T-helper 2 cell (primary cell): ENCODE data around the gene KLF9.

ENCODE experiments used
- DNase-seq, 5 experiments: peaks; one replicate each; pipeline versions ENCODE4 v3.0.0 to v3.0.0-alpha.2; 2012 to 2022
- total RNA-seq, 2 donors: gene quantifications; one replicate each; lab custom pipeline; 2026; lab: John Stamatoyannopoulos, UW

KLF9 gene
- total RNA-seq: 190 to 192 reads per million in 2 donors

- peak; percentile 63 to 99 (median 86) for DNase-seq
These were observed at the start of gene KLF9 for GRCh38 chr9:70413799-70414775. KLF9 (minus strand) TSS chr9:70414657; CDS start chr9:70413363, 1,294 bp downstream.

GRCh38 chr9:70463877-70464276, 49.4 kb upstream of the KLF9 start:
- DNase-seq: no peak

DNA sequence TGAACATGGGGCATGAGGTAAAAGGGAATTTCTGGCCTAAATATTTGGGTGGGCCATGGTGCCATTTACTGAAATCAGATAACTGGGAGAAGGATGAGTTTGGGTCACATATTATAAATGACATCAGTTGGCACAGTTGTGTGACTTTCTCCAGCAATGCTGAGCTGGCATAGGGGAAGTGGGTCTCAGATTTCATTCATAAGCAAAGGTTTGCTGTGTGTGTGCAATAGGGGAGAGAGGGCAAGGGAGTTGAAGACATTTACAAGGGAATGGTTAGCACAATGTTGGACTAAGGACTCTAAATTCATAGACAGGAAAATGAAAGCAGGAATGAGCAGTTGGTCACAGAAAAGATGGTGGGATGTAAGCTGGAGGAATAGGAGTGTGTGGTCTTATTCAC, 47.8 kb upstream of the KLF9 start:
- no peak for DNase-seq

GRCh38 chr9:70457235-70457634, 42.8 kb upstream of the KLF9 start:
- no peak for DNase-seq

DNA sequence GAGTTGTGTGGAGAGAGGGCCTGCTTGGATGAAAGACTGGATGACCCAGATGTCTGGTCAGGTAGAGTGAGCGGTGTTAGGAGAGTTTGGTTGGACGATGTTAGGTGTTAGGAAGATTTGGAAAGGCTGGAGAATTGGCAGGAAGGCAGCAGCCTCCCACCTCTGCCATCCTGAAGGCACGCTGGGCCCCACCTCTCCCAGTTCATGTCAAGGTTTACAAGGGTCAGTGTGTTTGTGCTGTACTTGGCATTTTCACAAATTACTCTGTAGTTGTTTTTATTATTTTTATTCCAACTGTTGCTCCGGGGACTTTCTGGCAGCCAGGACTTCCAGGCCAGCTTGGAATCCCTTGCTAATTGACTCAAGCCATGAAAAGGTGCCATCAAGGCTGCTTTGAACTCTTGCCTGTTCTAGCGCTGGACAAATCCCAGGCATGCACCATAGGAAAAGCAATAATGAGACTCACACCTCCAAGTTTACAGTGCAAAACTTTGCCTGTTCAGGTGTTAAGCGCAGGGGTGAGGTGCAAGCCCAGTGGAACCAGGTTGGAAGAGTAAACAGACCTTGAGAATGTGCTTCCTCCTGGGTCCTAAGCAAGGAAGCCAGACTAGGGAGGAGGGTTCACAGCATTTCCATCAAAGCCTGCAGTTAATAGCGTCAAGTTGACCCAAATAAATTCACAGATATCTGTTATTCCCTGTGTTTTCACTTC, 41.7 kb upstream of the KLF9 start:
- no peak for DNase-seq

- no peak for DNase-seq
These were observed 37.9 kb upstream of the KLF9 start for GRCh38 chr9:70452365-70452764.

GRCh38 chr9:70451765-70452164, 37.3 kb upstream of the KLF9 start:
- DNase-seq: no peak

- no peak for DNase-seq
These were observed 36.3 kb upstream of the KLF9 start for GRCh38 chr9:70450738-70451137.

GRCh38 chr9:70449461-70449860, 35.0 kb upstream of the KLF9 start:
- no peak for DNase-seq

GRCh38 chr9:70448919-70449318, 34.5 kb upstream of the KLF9 start:
- DNase-seq: no peak

DNA sequence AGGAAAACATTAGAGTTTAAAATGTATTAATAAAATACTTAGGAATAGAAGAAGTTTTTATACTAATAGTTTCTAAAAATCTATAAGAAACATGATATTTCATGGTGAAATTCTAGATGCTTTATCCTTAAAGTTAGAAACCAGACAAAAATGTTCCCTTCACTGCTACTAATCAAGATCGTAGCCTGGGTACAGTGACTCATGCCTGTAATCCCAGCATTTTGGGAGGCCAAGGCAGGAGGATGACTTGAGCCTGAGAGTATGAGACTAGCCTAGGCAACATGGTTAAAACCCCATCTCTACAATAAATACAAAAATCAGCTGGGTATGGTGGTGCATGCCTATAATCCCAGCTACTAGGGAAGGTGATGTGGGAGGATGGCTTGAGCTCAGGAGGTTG, 30.4 kb upstream of the KLF9 start:
- no peak for DNase-seq

GRCh38 chr9:70442328-70442848, 27.9 kb upstream of the KLF9 start:
- DNase-seq: no peak

GRCh38 chr9:70441622-70442021, 27.2 kb upstream of the KLF9 start:
- no peak for DNase-seq

GRCh38 chr9:70439991-70440706, 25.7 kb upstream of the KLF9 start:
- DNase-seq: no peak

DNA sequence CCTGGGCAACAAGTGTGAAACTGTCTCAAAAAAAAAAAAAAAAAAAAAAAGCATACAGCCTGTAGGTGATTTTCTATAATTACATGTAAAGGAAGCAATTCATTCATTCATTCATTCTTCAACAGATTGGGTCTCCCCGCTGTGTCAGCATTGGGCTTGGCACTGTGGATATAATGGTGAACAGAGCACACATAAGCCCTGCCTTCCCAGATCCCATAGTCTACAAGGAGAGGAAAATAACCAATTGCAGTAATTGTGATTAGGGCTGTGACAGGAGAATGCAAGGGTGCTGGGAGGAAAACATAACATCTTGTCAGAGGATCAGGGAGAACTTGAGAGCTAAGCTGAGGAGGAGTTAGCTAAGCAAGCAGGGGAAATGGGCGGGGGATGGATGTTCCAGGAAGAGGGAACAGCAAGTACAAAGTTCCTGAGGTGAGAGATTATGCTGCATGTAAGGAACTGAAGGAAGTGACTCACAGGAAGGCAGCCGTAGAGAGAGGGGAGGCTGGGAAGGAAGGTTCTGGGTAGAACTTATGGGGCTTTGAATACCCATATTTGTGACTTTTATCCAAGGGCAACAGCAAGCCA, 24.0 kb upstream of the KLF9 start:
- no peak for DNase-seq

DNA sequence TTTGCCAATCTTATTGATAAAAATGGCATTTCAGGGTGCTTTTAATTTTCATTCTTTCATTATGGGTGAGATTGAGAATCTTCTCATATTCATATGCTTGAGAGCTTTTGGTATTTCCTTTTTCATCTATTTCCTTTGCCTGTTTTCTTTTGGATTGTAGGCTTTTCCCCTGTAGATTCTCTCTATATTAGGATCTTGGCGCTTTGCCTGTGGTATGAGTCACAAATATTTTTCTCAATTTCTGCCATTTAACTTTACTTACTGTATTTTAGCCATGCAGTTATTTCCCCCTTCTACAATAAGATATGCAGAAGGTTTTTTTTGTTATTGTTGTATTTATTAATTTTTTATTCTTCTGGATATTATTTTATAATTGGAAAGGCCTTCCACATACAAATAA, 21.5 kb upstream of the KLF9 start:
- DNase-seq: no peak

DNA sequence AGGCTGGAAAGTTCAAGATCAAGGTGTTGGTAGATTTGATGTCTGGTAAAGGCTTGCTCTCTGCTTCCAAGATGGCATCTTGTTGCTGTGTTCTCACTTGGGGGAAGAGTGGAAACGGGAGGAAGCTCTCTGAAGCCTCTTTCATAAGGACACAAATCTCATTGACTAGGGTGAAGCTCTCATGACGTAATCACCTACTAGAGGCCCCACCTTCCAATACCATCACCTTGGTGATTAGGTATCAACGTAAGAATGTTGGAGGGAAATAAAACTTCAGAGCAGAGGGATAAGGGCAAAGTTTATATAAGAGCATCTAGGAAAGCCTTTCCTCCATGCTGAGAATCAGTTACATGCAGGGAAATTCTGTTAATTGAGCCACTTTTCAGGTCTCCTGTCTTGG, 15.4 kb upstream of the KLF9 start:
- no peak for DNase-seq

DNA sequence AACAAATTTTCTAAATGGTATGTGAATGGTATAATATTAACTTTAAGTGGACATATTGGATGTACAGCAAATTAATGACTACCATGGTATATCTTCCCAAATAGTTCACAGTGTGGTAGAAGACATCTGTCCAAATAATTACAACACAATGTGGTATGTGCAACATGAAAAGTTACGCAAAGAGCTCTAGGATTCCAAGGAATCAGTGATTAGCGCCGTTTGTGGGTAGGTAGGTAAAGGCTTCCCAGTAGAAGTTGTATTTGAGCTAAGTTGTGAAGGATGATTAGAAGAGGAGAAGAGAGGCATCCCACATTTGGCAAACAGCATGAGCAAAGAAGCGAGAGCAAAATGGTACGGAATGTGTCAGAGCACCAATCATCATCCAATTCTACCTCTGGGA, 14.3 kb upstream of the KLF9 start:
- DNase-seq: no peak

DNA sequence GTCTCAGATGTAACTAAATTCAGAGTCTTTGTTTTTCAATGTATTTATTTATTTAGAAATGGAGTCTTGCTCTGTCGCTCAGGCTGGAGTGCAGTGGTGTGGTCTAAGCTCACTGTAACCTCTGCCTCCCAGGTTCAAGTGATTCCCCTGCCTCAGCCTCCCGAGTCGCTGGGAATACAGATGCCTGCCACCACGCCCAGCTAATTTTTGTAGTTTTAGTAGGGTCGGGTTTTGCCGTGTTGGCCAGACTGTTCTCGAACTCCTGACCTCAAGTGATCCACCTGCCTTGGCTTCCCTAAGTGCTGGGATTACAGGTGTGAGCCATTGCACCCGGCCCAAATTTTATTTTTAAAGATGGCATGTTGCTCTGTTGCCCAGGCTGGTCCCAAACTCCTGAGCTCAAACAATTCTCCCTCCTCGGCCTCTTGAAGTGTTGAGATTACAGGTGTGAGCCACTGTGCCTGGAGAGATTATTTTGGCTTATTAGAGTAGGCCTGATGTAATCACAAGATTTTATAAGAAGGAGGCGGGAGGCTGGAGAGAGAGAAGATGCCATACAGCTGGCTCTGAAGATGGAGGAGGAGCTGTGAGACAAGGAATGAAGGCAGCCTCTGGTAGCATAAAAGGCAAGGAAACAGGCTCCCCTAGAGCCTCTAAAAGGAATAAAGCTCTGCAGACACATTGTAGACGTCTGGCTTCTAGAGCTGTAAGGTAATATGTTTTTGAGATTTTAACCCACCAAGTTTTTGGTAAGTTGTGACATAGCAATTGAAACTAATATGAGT, 12.9 kb upstream of the KLF9 start:
- DNase-seq: no peak

- no peak for DNase-seq
These were observed 10.7 kb upstream of the KLF9 start for GRCh38 chr9:70425192-70425591.

DNA sequence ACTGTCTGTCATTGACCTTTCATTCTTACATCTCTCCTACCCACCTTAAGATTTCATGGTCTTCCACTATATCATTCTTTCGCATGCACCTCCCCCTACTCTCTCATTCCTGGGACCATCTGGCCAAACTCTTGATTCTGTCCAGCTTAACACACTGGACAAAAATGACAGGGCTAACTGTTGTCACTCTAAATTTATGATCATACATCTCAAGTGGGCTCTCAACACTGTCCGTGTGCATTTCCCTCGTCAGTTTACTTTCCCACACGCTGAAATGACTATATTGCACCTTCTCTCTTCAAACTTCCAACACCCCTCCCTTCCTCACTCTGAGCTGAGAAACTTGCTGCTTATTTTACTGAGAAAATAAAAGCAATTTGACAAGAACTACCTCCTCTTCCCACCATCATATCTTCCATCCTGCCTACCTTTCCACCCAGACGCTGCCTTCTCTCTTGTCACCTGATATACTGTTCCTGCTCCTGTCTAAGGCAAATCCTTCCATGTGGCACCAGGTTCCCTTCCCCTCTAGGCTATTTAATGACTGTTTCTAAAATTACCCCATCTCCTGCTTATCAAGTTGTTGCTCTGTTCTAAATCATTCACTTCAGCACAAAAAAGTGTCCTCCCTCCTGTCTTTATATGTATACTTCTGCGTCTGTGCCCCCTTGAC, 8.1 kb upstream of the KLF9 start:
- no peak for DNase-seq
